Sigmoid colon (tissue), 7 donors: ENCODE results near the gene USP34. TPM values are rescaled to one million over a fixed set of nuclear protein-coding genes. Genes with fewer than 3 reads are reported as not detected.
"Not testable (repeated sequence)": the region's sequence is repeated elsewhere in the genome, so short reads cannot be mapped to it uniquely, and the experiment has no call there.

Source experiments
- DNase-seq: peaks from one replicate; pipeline ENCODE4 v3.0.0-alpha.2; 2019
- H3K27ac ChIP-seq, 4 donors: fragments of 200-600 bp; sonication (generic); one replicate each; pipeline ENCODE4 v1.5.1; 2016 to 2019; ENCODE audit warnings: mild to moderate bottlenecking in 1 of 4
- H3K27me3 ChIP-seq, 3 donors: fragments of 200-600 bp; sonication (generic); one replicate each; pipeline ENCODE4 v1.5.1; 2019; ENCODE audit warnings: mild to moderate bottlenecking in 1 of 3
- H3K36me3 ChIP-seq, 4 donors: fragments of 200-600 bp; sonication (generic); one replicate each; pipeline ENCODE4 v1.5.1; 2016 to 2019
- H3K4me1 ChIP-seq, 4 donors: fragments of 200-600 bp; sonication (generic); one replicate each; pipeline ENCODE4 v1.5.1; 2017 to 2019
- H3K4me3 ChIP-seq, 4 donors: fragments of 200-600 bp; sonication (generic); one replicate each; pipeline ENCODE4 v1.5.1; 2017 to 2019; ENCODE audit warnings: mild to moderate bottlenecking in 2 of 4, moderate library complexity in 1 of 4
- H3K9me3 ChIP-seq, 4 donors: fragments of 200-600 bp in 3 of 4; sonication (generic) in 3 of 4; one replicate each; pipeline versions ENCODE4 v1.5.1 to v1.6.1; 2013 to 2019
- EP300 ChIP-seq, 4 donors: sonication (generic); formaldehyde crosslinking; IDR thresholded peaks; one replicate each; pipeline ENCODE4 v1.6.1; 2017; ENCODE audit warnings: antibody characterized with exemption in 4 of 4
- POLR2A ChIP-seq, 2 donors: fragments of 450-650 bp; IDR thresholded peaks; one replicate each; pipeline ENCODE4 v1.6.1; 2016; ENCODE audit warnings: antibody characterized with exemption in 2 of 2, mild to moderate bottlenecking in 2 of 2, moderate library complexity in 2 of 2
- POLR2AphosphoS5 ChIP-seq, 4 donors: sonication (generic); formaldehyde crosslinking; IDR thresholded peaks; one replicate each; pipeline ENCODE4 v1.6.1; 2017; ENCODE audit warnings: antibody characterized with exemption in 4 of 4
- WGBS, 2 donors: extraction: QIAGEN DNeasy Blood & Tissue Kit; methylation state at CpG; one replicate each; pipeline ENCODE4 v1.1.7; 2013; 5-methylcytosine and 5-hydroxymethylcytosine counted together
- intact Hi-C: fragments of 100-400 bp; cut with DNase I; formaldehyde crosslinking; loops from one replicate; pipeline ENCODE4 v1.15.1; 2023
- polyA plus RNA-seq, 3 donors: library from polyadenylated mRNA; stranded (reverse); fragments of 200-250 nt; gene quantifications; one replicate each; pipeline ENCODE4 v1.2.3, GENCODE V29; 2013
- total RNA-seq, 4 donors: library from RNA; depleted of rRNA; stranded (reverse); fragments of >200 nt; gene quantifications; one replicate each; pipeline ENCODE4 v1.1.0, GENCODE V29; 2016
- TF ChIP-seq, protein P1 (sequence below), 4 experiments: fragments of 450-650 bp in 3 of 4; fragments of 200-600 bp in 1 of 4; IDR thresholded peaks; one replicate each; pipeline ENCODE4 v1.5.1; 2016 to 2019; ENCODE audit warnings: antibody characterized with exemption in 4 of 4, mild to moderate bottlenecking in 3 of 4, moderate library complexity in 2 of 4
- donor health status: healthy with polysubstance abuse.
- donor health status: Bipolar disorder and iron deficiency.
- donor health status: healthy.

Gene USP34
- total and polyA plus RNA-seq, 7 donors: 23.6 to 158 (median 135) TPM

DNA sequence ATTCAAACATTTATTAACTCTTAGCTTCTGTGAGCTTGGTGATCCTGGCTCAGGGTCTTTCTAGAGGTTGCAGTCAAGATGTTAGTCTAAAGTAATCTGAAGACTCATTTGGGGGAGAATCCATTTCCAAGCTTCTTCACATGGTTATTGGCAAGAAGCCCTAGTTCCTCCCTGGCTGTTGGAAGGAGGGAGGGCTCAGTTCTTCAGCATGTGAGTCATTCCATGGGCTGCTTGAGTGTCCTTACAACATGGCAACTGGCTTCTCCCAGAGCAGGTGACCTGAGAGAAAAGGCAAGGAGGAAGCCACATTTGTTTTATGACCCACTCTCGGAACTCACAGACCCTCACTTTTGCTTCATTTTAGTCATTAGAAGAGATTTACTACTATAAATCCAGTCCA lies 319.5 kb downstream of the USP34 start:
- Histone ChIP-seq H3K4me1 (no peaks in the 10 kb centered on the region), H3K27me3 (no peaks in the 10 kb centered on the region), H3K4me3 (no peak overlapping the region), H3K27ac (no peak overlapping the region), H3K9me3 (no peaks in the 10 kb centered on the region), H3K36me3 (peaks cover 0 to 24% (median 4%) of the 10 kb centered on the region in 4 donors)
- intact Hi-C loops: no loop called here
- DNase-seq: no peak
- 93 to 97% methylated on average over 1 of the region's 1 CpG for WGBS, 2 donors
- TF ChIP-seq POLR2A (IDR thresholded peaks at IDR 0.05) (no peak), EP300 (IDR thresholded peaks at IDR 0.05) (no peak), POLR2AphosphoS5 (IDR thresholded peaks at IDR 0.05) (no peak)
- TF ChIP-seq, protein P1, sequence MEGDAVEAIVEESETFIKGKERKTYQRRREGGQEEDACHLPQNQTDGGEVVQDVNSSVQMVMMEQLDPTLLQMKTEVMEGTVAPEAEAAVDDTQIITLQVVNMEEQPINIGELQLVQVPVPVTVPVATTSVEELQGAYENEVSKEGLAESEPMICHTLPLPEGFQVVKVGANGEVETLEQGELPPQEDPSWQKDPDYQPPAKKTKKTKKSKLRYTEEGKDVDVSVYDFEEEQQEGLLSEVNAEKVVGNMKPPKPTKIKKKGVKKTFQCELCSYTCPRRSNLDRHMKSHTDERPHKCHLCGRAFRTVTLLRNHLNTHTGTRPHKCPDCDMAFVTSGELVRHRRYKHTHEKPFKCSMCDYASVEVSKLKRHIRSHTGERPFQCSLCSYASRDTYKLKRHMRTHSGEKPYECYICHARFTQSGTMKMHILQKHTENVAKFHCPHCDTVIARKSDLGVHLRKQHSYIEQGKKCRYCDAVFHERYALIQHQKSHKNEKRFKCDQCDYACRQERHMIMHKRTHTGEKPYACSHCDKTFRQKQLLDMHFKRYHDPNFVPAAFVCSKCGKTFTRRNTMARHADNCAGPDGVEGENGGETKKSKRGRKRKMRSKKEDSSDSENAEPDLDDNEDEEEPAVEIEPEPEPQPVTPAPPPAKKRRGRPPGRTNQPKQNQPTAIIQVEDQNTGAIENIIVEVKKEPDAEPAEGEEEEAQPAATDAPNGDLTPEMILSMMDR (IDR thresholded peaks at IDR 0.05): no peak

GRCh38 chr2:61149074-61149473 lies 321.8 kb downstream of the USP34 start:
- Histone ChIP-seq H3K4me3 (no peak overlapping the region), H3K9me3 (no peaks in the 10 kb centered on the region), H3K27ac (no peak overlapping the region), H3K4me1 (peaks cover 0 to 12% (median 7%) of the 10 kb centered on the region in 4 donors), H3K27me3 (no peaks in the 10 kb centered on the region), H3K36me3 (peaks cover 0 to 24% (median 4%) of the 10 kb centered on the region in 4 donors)
- no peak for DNase-seq
- TF ChIP-seq POLR2A (IDR thresholded peaks at IDR 0.05) (no peak), EP300 (IDR thresholded peaks at IDR 0.05) (no peak), POLR2AphosphoS5 (IDR thresholded peaks at IDR 0.05) (no peak)
- TF ChIP-seq, protein P1 (IDR thresholded peaks at IDR 0.05): no peak
- intact Hi-C loops: loop anchor here (10.0 kb wide), 2 partner anchors 84 to 616 kb away; partner anchors contain the start of gene SANBR
- WGBS, 2 donors: 86 to 93% methylated on average over 6 of the region's 6 CpGs

DNA sequence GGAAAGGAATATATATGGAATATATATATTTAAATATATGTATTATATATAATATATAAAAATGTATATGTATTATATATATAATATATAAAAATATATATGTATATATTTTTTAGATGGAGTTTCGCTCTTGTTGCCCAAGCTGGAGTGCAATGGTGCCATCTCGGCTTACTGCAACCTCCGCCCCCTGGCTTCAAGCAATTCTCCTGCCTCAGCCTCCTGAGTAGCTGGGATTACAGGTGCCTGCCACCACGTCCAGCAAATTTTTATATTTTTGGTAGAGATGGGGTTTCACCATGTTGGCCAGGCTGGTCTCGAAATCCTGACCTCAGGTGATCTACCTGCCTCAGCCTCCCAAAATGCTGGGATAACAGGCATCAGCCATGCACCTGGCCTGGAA lies 322.8 kb downstream of the USP34 start:
- intact Hi-C loops: loop anchor here (10.0 kb wide), 2 partner anchors 83 to 617 kb away; partner anchors contain the start of gene SANBR
- not testable (repeated sequence) for H3K9me3 ChIP-seq, H3K27ac ChIP-seq, H3K4me3 ChIP-seq, DNase-seq, H3K27me3 ChIP-seq
- 98% methylated on average over 5 of the region's 5 CpGs for WGBS, 2 donors
- H3K4me1 ChIP-seq: peaks cover 0 to 14% (median 7%) of the 10 kb centered on the region in 4 donors
- H3K36me3 ChIP-seq: peaks cover 0 to 24% (median 4%) of the 10 kb centered on the region in 4 donors

DNA sequence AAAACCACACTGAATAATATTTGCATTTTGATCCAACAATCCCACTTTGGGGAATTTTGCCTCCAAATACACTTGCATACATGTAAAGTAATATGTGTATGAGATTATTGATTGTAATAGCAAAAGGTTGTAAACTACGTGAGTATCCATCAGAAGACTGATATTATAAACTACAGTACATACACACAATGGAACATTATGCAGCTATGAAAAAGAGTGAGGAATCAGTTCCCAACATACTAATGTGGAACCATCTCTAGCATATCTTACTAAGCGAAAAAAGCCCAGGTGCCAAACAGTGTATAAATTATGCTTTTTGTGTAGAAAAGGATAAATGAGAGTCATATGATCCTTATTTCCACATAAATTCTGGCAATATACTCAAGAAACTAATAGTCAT lies 324.9 kb downstream of the USP34 start:
- peak overlapping the region in 1 of 4 donors; percentile 81 for H3K27ac ChIP-seq

DNA sequence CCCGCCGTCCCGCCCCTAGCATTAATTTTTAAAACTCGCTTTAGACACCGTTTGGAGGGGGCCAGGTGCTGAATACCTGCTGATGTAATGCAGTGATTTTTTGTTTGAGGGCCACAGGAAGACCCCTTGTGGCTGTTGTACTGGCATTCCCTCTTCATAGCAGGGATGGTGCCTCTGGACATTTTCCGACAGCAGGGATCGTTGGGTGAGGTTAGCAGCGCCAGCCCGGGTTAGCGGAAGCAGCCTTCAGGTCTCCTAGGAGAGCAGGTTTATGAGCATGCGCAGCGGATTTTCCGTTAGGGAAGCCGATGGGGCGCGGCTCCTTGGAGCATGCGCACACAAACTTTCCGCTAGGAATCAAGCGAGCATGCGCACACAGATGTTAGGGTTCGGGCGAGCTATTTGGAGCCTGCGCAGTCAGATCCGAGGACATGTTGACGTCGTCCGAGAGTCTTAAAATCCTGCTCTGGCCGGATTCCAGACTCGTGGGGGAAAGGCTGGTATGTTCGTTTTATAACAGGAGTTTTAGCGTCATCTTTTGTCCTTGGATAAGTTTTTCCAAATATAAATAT lies 326.1 kb downstream of the USP34 start:
- peak; percentile 99 for DNase-seq
- peaks cover 0 to 14% (median 7%) of the 10 kb centered on the region in 4 donors for H3K4me1 ChIP-seq
- peak overlapping the region; percentile 76 to 84 (median 81) for H3K27ac ChIP-seq
- intact Hi-C loops: loop anchor here (1.0 to 10.0 kb wide), 3 partner anchors 33 to 620 kb away; partner anchors contain the start of gene SANBR
- H3K4me3 ChIP-seq: peak overlapping the region; percentile 26 to 59 (median 58)
- WGBS, 2 donors: 10 to 50% methylated on average over 31 of the region's 31 CpGs
- H3K9me3 ChIP-seq: no peaks in the 10 kb centered on the region
- H3K36me3 ChIP-seq: peaks cover 0 to 15% (median 3%) of the 10 kb centered on the region in 4 donors
- H3K27me3 ChIP-seq: no peaks in the 10 kb centered on the region
- TF ChIP-seq POLR2AphosphoS5 (IDR thresholded peaks at IDR 0.05) (peak; percentile 75 to 87 (median 78)), EP300 (IDR thresholded peaks at IDR 0.05) (peak in 1 of 4 donors; percentile 31), POLR2A (IDR thresholded peaks at IDR 0.05) (peak; percentile 28 to 33)
- TF ChIP-seq, protein P1 (IDR thresholded peaks at IDR 0.05): no peak

More for the DNA sequence above, 324.9 kb downstream of the USP34 start:
- TF ChIP-seq EP300 (IDR thresholded peaks at IDR 0.05): no peak
- TF ChIP-seq, protein P1 (IDR thresholded peaks at IDR 0.05): no peak
- H3K27me3 ChIP-seq: no peaks in the 10 kb centered on the region
- peaks cover 0 to 24% (median 3%) of the 10 kb centered on the region in 4 donors for H3K36me3 ChIP-seq
- 97% methylated on average over 2 of the region's 2 CpGs for WGBS, 2 donors
- intact Hi-C loops: loop anchor here (10.0 kb wide), 2 partner anchors 81 to 619 kb away; partner anchors contain the start of gene SANBR
- H3K4me1 ChIP-seq: peaks cover 0 to 14% (median 7%) of the 10 kb centered on the region in 4 donors
- H3K4me3 ChIP-seq: peak overlapping the region in 1 of 4 donors; percentile 59
- no peak for DNase-seq
- H3K9me3 ChIP-seq: no peaks in the 10 kb centered on the region
